H1 (cell line): Measurements from ENCODE around the gene MGLL. TPM values are rescaled to one million over a fixed set of nuclear protein-coding genes. Genes with fewer than 3 reads are reported as not detected.

Source experiments
- CHD7 ChIP-seq: fragments of 300-600 bp; sonication (generic); IDR thresholded peaks from 2 replicates; pipeline ENCODE4 v1.7.1; 2012; ENCODE audit warnings: low read length, moderate library complexity, mild to moderate bottlenecking, inconsistent platforms; ENCODE audit not compliant: insufficient replicate concordance
- MAFK ChIP-seq: IDR thresholded peaks from 2 replicates; pipeline ENCODE4 v1.6.1; 2012; ENCODE audit warnings: low read depth, mild to moderate bottlenecking, improper control_type of control experiment, low read length
- MAX ChIP-seq: IDR thresholded peaks from 2 replicates; pipeline ENCODE4 v1.6.1; 2012; ENCODE audit warnings: inconsistent platforms
- POLR2A ChIP-seq, 2 experiments: IDR thresholded peaks; 1 replicate in 1 of 2; 2 replicates in 1 of 2; pipeline ENCODE4 v1.6.1; 2011; ENCODE audit warnings: low read depth in 2 of 2, low read length in 2 of 2, mild to moderate bottlenecking in 2 of 2; ENCODE audit errors: control extremely low read depth in 1 of 2
- polyA plus RNA-seq, 7 experiments: library from polyadenylated mRNA; depleted of rRNA in 3 of 7; stranded (reverse) in 5 of 7; unstranded in 2 of 7; fragments of >200 nt in 5 of 7; fragments of 200-250 nt in 2 of 7; gene quantifications; 1 replicate in 5 of 7; 2 replicates in 1 of 7; 4 replicates in 1 of 7; pipeline versions ENCODE4 v1.2.1 to v1.2.3, GENCODE V29; 2011 to 2013; ENCODE audit warnings: missing spikeins in 2 of 7, mixed read lengths in 2 of 7
- total RNA-seq: library from RNA; stranded (reverse); fragmentation: NEBNext Ultra II Directional; extraction: Animal tissue kit (Norgen Biotek cat#: 25700); gene quantifications from 2 replicates; pipeline ENCODE4 v1.2.1, GENCODE V29; 2021

MGLL gene
- total and polyA plus RNA-seq, 2 of the 8 experiments (the other 6 are each of a cell fraction or from before 2014, with no cell fraction given) = 0.05 to 0.34 TPM

- TF ChIP-seq CHD7 (no peak), MAX (no peak), POLR2A (IDR thresholded peaks at IDR 0.05; ENCODE audit: control extremely low read depth in 1 of 2, low read depth in 2 of 2, low read length in 2 of 2) (no peak), MAFK (no peak)
Observed at GRCh38 chr3:127846576-127846975, 24.3 kb upstream of the MGLL start (continued).
